Chondrocyte (in vitro differentiated cells): ENCODE measurements around the gene DNASE1L3. TPM values are rescaled to one million over a fixed set of nuclear protein-coding genes. Genes with fewer than 3 reads are reported as not detected.

Source experiments
- DNase-seq: peaks from one replicate; pipeline ENCODE4 v3.0.0; 2021; ENCODE audit warnings: mixed read lengths, low spot score
- H3K27ac Mint-ChIP-seq: one replicate; pipeline ENCODE4 v1.8.0; 2021; ENCODE audit warnings: mild to moderate bottlenecking, moderate library complexity, mixed read lengths; ENCODE audit not compliant: unreplicated experiment
- H3K27me3 Mint-ChIP-seq: 2 replicates; pipeline ENCODE4 v1.8.0; 2021; ENCODE audit warnings: low read depth, mixed read lengths
- H3K36me3 Mint-ChIP-seq: 2 replicates; pipeline ENCODE4 v1.8.0; 2021; ENCODE audit warnings: low read depth, mixed read lengths
- H3K4me1 Mint-ChIP-seq: 2 replicates; pipeline ENCODE4 v1.8.0; 2021; ENCODE audit warnings: low read depth, mild to moderate bottlenecking, mixed read lengths
- H3K4me3 Mint-ChIP-seq: one replicate; pipeline ENCODE4 v1.8.0; 2021; ENCODE audit warnings: mild to moderate bottlenecking, moderate library complexity, mixed read lengths; ENCODE audit not compliant: unreplicated experiment
- H3K9me3 Mint-ChIP-seq: 2 replicates; pipeline ENCODE4 v1.8.0; 2021; ENCODE audit warnings: low read depth, mixed read lengths
- CTCF ChIP-seq: fragments of 200-600 bp; sonication (generic); IDR thresholded peaks from 2 replicates; pipeline ENCODE4 v1.5.0; 2021; ENCODE audit warnings: antibody characterized with exemption, mild to moderate bottlenecking, moderate library complexity
- total RNA-seq: library from RNA; stranded (reverse); gene quantifications from 3 replicates; pipeline ENCODE4 v1.2.1, GENCODE V29; 2021

The DNASE1L3 gene
- total RNA-seq, 1 donor from 2014 or later: not detected

- H3K36me3 Mint-ChIP-seq: no peaks in the 10 kb centered on the region
- H3K27ac Mint-ChIP-seq: no peak overlapping the region
- no peaks in the 10 kb centered on the region for H3K4me1 Mint-ChIP-seq
- TF ChIP-seq CTCF: no peak
- no peaks in the 10 kb centered on the region for H3K27me3 Mint-ChIP-seq
- peak; percentile 35 for DNase-seq
- no peaks in the 10 kb centered on the region for H3K9me3 Mint-ChIP-seq
- H3K4me3 Mint-ChIP-seq: no peak overlapping the region
Measured at GRCh38 chr3:58184309-58184981, 26.3 kb downstream of the DNASE1L3 start.

GRCh38 chr3:58183891-58184290, 26.9 kb downstream of the DNASE1L3 start:
- Mint-ChIP-seq H3K36me3 (no peaks in the 10 kb centered on the region), H3K4me3 (no peak overlapping the region), H3K27me3 (no peaks in the 10 kb centered on the region), H3K9me3 (no peaks in the 10 kb centered on the region), H3K4me1 (no peaks in the 10 kb centered on the region), H3K27ac (no peak overlapping the region)
- no peak for TF ChIP-seq CTCF
- peak; percentile 90 for DNase-seq

GRCh38 chr3:58183221-58183620, 27.6 kb downstream of the DNASE1L3 start:
- H3K27ac Mint-ChIP-seq: no peak overlapping the region
- peaks cover under 1% of the 10 kb centered on the region for H3K4me1 Mint-ChIP-seq
- H3K36me3 Mint-ChIP-seq: no peaks in the 10 kb centered on the region
- no peak overlapping the region for H3K4me3 Mint-ChIP-seq
- no peak for DNase-seq
- no peak for TF ChIP-seq CTCF
- no peaks in the 10 kb centered on the region for H3K27me3 Mint-ChIP-seq
- no peaks in the 10 kb centered on the region for H3K9me3 Mint-ChIP-seq

- Mint-ChIP-seq H3K27ac (no peak overlapping the region), H3K4me1 (peaks cover 5% of the 10 kb centered on the region), H3K9me3 (no peaks in the 10 kb centered on the region), H3K36me3 (no peaks in the 10 kb centered on the region), H3K27me3 (no peaks in the 10 kb centered on the region), H3K4me3 (no peak overlapping the region)
- no peak for DNase-seq
- no peak for TF ChIP-seq CTCF
Measured at GRCh38 chr3:58180940-58181587, 29.7 kb downstream of the DNASE1L3 start.

GRCh38 chr3:58180099-58180880, 30.5 kb downstream of the DNASE1L3 start:
- Mint-ChIP-seq H3K27me3 (no peaks in the 10 kb centered on the region), H3K4me1 (peaks cover 10% of the 10 kb centered on the region), H3K4me3 (no peak overlapping the region), H3K36me3 (no peaks in the 10 kb centered on the region), H3K9me3 (no peaks in the 10 kb centered on the region), H3K27ac (no peak overlapping the region)
- TF ChIP-seq CTCF: no peak
- no peak for DNase-seq
